Measurements from ENCODE around the gene CEP76.

DNA sequence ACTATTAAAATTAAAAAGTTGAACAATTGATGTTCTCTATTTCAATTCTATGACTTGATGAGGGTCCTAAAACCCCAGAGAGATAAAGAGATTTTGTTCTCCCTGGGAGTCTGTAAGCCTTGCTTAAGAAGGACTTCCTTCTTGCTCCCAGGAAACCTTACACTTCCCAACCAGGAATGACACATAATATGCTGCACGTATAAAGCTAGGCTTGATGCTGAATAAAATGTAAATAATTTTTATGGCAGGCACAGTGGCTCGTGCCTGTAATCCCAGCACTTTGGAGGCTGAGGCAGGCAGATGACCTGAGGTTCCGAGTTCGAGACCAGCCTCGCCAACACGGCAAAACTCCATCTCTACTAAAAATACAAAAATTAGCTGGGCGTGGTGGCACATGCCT is 72.4 kb downstream of the CEP76 start:
- TF ChIP-seq EZH2 (IDR thresholded peaks at IDR 0.05; ENCODE audit: insufficient read depth, low read length): no peak
- TF ChIP-seq, protein P1, sequence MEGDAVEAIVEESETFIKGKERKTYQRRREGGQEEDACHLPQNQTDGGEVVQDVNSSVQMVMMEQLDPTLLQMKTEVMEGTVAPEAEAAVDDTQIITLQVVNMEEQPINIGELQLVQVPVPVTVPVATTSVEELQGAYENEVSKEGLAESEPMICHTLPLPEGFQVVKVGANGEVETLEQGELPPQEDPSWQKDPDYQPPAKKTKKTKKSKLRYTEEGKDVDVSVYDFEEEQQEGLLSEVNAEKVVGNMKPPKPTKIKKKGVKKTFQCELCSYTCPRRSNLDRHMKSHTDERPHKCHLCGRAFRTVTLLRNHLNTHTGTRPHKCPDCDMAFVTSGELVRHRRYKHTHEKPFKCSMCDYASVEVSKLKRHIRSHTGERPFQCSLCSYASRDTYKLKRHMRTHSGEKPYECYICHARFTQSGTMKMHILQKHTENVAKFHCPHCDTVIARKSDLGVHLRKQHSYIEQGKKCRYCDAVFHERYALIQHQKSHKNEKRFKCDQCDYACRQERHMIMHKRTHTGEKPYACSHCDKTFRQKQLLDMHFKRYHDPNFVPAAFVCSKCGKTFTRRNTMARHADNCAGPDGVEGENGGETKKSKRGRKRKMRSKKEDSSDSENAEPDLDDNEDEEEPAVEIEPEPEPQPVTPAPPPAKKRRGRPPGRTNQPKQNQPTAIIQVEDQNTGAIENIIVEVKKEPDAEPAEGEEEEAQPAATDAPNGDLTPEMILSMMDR (IDR thresholded peaks at IDR 0.05; ENCODE audit: insufficient read depth, low read depth, low read length): no peak
